Mesodermal cell (in vitro differentiated cells): ENCODE measurements around the gene IGHMBP2.

Experiments used
- H3K27ac ChIP-seq: 2 replicates; pipeline ENCODE4 v1.7.0; 2013; ENCODE audit warnings: mild to moderate bottlenecking, low read depth, low read length, moderate library complexity; ENCODE audit not compliant: severe bottlenecking
- H3K36me3 ChIP-seq: 2 replicates; pipeline ENCODE4 v1.7.1; 2013; ENCODE audit warnings: mild to moderate bottlenecking, low read length, moderate library complexity; ENCODE audit not compliant: control insufficient read depth, insufficient read depth
- H3K4me1 ChIP-seq: one replicate; pipeline ENCODE4 v1.7.1; 2013; ENCODE audit warnings: mild to moderate bottlenecking, low read length; ENCODE audit not compliant: insufficient read depth, control insufficient read depth, poor library complexity, severe bottlenecking
- H3K4me3 ChIP-seq: 2 replicates; pipeline ENCODE4 v1.7.0; 2013; ENCODE audit warnings: low read length, control low read depth, mild to moderate bottlenecking; ENCODE audit not compliant: insufficient read depth, poor library complexity, severe bottlenecking; ENCODE audit errors: extremely low read depth
- H3K9me3 ChIP-seq: 2 replicates; pipeline ENCODE4 v1.7.1; 2013; ENCODE audit warnings: mild to moderate bottlenecking, low read length, moderate library complexity; ENCODE audit not compliant: control insufficient read depth
- WGBS, 2 experiments: methylation state at CpG; one replicate each; pipeline ENCODE4 v1.1.5; 2013; ENCODE audit warnings: missing lambda C conversion rate in 2 of 2; ENCODE audit not compliant: insufficient coverage in 2 of 2; 5-methylcytosine and 5-hydroxymethylcytosine counted together

Gene IGHMBP2

GRCh38 chr11:68927280-68928135 lies 23.8 kb downstream of the IGHMBP2 start:
- Histone ChIP-seq H3K36me3 (peaks cover 84% of the 10 kb centered on the region), H3K27ac (no peak overlapping the region), H3K9me3 (peaks cover 30% of the 10 kb centered on the region), H3K4me3 (no peak overlapping the region), H3K4me1 (no peaks in the 10 kb centered on the region)
- 94 to 95% methylated on average over 11 to 12 of the region's 12 CpGs for WGBS, 2 experiments

DNA sequence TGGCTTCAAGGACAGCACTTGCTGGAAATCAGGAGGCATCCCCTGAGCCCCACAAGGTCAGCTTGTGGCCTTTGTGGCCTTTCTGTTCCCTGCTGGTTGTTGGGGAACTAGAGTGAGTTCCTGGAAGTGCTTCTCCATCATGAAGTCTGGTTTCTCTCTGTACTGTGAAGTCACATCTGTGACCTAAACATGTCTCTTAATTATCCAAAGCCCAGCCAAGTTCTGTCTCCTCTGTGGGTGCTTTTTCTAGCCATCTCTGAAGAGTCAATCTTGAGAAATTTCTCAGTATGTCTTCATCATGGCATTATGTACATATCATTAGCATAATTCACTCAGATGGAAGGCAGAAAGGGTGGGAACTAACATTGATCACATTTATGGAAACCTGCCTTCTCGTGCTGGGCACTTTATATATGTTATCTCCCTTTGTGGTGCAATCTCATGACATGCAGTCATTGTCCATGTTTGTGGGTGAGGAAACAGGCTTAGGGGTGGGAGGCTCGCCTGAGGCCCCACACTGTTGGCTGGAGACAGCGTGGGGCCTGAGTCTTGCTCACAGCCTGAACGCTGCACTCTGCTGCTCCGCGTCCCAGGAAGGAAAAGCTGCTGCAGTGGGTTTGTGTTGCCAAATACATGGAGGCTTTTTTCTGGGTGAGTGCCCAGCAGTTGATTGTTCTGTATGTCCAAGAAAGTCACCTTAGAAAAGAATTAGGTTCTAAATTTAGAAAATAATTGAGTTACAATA lies 24.6 kb downstream of the IGHMBP2 start:
- H3K4me1 ChIP-seq: no peaks in the 10 kb centered on the region
- peaks cover 84% of the 10 kb centered on the region for H3K36me3 ChIP-seq
- peaks cover 30% of the 10 kb centered on the region for H3K9me3 ChIP-seq
- WGBS, 2 experiments: 91 to 94% methylated on average over 5 of the region's 6 CpGs
- H3K27ac ChIP-seq: no peak overlapping the region
- no peak overlapping the region for H3K4me3 ChIP-seq

DNA sequence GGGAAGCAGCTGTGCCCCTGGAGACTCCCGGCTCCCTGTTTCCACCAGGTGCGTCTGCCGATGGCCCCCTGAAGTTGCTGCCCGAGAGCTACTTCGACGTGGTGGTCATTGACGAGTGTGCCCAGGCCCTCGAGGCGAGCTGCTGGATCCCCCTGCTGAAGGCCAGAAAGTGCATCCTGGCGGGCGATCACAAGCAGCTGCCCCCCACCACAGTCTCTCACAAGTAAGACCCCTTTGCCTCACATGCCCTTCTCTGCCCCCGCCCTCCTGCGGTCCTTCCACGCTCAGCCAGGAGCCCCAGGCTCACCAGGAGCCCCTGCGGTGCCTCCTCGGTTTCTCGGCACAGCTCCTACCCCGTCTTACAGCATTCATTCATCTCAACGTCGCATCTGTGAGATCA lies 25.4 kb downstream of the IGHMBP2 start:
- 96 to 97% methylated on average over 19 to 20 of the region's 20 CpGs for WGBS, 2 experiments
- Histone ChIP-seq H3K4me3 (no peak overlapping the region), H3K27ac (no peak overlapping the region), H3K9me3 (peaks cover 26% of the 10 kb centered on the region), H3K4me1 (no peaks in the 10 kb centered on the region), H3K36me3 (peaks cover 84% of the 10 kb centered on the region)

- no peak overlapping the region for H3K27ac ChIP-seq
- peaks cover 79% of the 10 kb centered on the region for H3K36me3 ChIP-seq
- H3K4me1 ChIP-seq: no peaks in the 10 kb centered on the region
- WGBS, 2 experiments: 93 to 95% methylated on average over 19 to 20 of the region's 20 CpGs
- peaks cover 20% of the 10 kb centered on the region for H3K9me3 ChIP-seq
- no peak overlapping the region for H3K4me3 ChIP-seq
Observed at GRCh38 chr11:68929706-68930570, 26.2 kb downstream of the IGHMBP2 start.

GRCh38 chr11:68930991-68931855 lies 27.5 kb downstream of the IGHMBP2 start:
- peaks cover 76% of the 10 kb centered on the region for H3K36me3 ChIP-seq
- H3K4me1 ChIP-seq: no peaks in the 10 kb centered on the region
- 91 to 94% methylated on average over 15 to 20 of the region's 21 CpGs for WGBS, 2 experiments
- H3K27ac ChIP-seq: no peak overlapping the region
- H3K4me3 ChIP-seq: no peak overlapping the region
- peaks cover 8% of the 10 kb centered on the region for H3K9me3 ChIP-seq

- 90 to 91% methylated on average over 16 of the region's 17 CpGs for WGBS, 2 experiments
- Histone ChIP-seq H3K36me3 (peaks cover 76% of the 10 kb centered on the region), H3K9me3 (peaks cover 3% of the 10 kb centered on the region), H3K4me3 (no peak overlapping the region), H3K4me1 (no peaks in the 10 kb centered on the region), H3K27ac (no peak overlapping the region)
Observed at GRCh38 chr11:68931911-68932310, 28.2 kb downstream of the IGHMBP2 start.

DNA sequence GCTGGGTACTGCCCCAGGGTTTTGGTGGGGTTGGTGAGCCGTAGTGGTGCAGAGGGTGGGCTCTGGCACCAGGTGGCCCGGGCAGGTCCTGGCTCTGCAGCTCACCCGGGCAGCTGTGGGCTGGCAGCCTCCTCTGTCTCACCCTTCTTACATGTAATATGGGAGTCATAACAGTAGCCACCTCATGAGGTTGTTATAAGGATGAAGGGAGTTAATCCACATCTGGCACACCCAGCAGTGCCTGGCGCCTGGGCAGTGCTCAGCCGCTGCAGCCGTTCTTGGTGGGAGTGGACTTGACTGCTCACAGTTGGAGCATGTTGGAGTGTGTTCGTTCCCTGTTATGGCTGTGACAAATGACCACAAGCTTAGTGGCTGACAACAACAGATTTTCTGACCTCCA lies 28.7 kb downstream of the IGHMBP2 start:
- no peak overlapping the region for H3K27ac ChIP-seq
- peaks cover 76% of the 10 kb centered on the region for H3K36me3 ChIP-seq
- no peaks in the 10 kb centered on the region for H3K4me1 ChIP-seq
- WGBS, 2 experiments: 95 to 98% methylated on average over 4 to 5 of the region's 7 CpGs
- H3K4me3 ChIP-seq: no peak overlapping the region
- H3K9me3 ChIP-seq: no peaks in the 10 kb centered on the region

DNA sequence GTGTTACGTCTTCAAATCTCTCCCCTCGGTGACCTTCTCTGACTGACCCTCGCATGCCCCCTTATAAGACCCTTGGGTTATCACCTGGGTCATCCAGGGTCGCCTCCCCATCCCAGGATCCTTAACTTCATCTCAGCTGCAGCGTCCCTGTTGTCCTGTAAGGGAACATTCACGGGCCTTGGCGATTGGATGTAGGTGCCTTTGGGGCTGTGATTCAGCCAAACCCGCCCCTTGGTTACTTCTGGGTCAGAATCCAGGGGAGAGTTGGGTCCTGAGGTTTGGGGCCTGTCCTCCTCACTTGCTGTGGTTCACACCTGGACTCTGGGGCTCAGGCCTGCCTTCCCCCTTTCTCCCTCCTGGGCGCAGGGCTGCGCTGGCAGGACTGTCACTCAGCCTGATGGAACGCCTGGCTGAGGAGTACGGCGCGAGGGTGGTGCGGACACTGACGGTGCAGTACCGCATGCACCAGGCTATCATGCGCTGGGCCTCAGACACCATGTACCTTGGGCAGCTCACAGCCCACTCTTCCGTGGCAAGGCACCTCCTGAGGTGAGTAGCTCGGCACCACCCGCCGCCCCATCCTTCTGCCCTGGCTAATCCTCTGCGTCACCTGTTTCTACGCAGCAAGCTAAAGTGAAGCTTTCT lies 29.4 kb downstream of the IGHMBP2 start:
- H3K4me1 ChIP-seq: no peaks in the 10 kb centered on the region
- H3K9me3 ChIP-seq: no peaks in the 10 kb centered on the region
- H3K27ac ChIP-seq: no peak overlapping the region
- WGBS, 2 experiments: 95 to 97% methylated on average over 23 of the region's 24 CpGs
- no peak overlapping the region for H3K4me3 ChIP-seq
- H3K36me3 ChIP-seq: peaks cover 75% of the 10 kb centered on the region

DNA sequence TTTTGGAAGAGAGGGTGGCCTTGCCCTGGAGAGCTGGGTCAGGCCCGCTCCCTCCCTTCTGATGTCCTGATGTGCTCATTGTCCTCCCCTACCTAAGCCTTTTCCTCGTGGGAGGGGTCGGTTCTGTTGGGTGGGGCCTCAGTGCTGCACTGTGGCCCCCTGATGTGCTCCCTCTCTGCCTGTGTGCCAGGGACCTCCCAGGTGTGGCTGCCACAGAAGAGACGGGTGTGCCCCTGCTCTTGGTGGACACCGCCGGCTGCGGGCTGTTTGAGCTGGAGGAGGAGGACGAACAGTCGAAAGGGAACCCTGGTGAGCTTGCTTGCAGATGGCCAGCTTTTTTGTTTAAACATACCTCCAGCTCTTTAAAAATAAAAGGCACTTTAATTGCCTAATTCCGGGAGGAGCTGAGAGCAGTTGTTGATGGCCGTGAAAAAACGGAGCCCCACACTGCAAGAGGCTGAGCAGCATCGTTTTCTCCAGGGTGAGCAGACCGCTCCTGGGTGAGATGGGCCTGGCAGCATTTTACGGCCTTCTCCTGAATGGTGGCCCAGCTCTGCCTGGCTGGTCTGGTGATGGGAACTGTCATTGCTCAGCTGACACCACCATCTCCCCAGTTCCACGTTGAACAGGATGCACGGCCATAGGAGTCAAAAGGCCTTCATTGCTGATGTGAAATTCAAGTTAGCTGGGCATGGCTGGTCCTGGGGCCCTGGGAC lies 30.1 kb downstream of the IGHMBP2 start:
- WGBS, 2 experiments: 89% methylated on average over 13 to 15 of the region's 17 CpGs
- Histone ChIP-seq H3K9me3 (no peaks in the 10 kb centered on the region), H3K27ac (no peak overlapping the region), H3K36me3 (peaks cover 74% of the 10 kb centered on the region), H3K4me3 (no peak overlapping the region), H3K4me1 (no peaks in the 10 kb centered on the region)
